HS-5 (cell line): ENCODE measurements around the gene HSFY2.
"Not testable (repeated sequence)": the region's sequence is repeated elsewhere in the genome, so short reads cannot be mapped to it uniquely, and the experiment has no call there.

Experiments used
- DNase-seq: peaks from one replicate; pipeline ENCODE4 v3.0.0-alpha.2; 2012; ENCODE audit warnings: low read depth

Gene HSFY2, protein sequence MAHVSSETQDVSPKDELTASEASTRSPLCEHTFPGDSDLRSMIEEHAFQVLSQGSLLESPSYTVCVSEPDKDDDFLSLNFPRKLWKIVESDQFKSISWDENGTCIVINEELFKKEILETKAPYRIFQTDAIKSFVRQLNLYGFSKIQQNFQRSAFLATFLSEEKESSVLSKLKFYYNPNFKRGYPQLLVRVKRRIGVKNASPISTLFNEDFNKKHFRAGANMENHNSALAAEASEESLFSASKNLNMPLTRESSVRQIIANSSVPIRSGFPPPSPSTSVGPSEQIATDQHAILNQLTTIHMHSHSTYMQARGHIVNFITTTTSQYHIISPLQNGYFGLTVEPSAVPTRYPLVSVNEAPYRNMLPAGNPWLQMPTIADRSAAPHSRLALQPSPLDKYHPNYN

DNA sequence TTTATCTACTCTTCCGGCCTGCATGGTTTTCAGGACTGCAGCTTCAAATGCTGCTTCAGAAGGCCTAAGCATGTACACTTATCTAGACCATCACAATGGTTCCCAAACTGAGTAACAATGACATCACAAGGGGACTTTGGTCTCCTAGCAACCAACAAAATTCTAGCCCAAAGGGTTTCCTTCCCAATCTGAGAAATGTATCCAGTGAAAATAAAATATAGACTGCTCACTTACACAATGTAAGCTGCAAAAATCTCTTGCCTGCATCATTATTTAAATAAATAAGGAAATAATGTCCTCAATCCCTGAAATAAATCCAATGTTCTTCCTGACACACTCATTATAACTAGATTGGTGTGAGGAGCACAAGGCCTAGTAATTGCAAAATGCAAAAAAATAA is at the start of gene HSFY2:
Gene HSFY2 (minus strand): TSS at position 101 of the 400 bp plus-strand sequence. CDS start 117 bp downstream, outside the sequence.
- DNase-seq = not testable (repeated sequence)

DNA sequence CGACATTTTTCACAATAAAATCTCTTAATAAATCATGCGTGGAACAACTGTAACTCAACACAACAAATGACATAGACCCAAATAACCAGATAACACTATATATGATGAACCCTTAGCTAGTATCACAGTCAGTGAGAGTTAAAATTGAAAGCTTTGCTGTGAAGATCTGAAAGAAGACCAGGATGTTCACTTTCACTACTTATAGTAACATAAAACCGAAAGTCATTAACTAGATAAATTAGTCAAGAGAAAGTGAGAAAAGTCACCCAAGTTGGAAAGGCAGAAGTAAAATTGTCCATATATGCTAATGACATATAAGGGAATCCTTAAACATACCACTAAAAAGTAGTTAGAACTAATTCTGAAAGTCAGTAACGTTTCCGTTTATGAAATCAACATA is 42.2 kb upstream of the HSFY2 start:
- not testable (repeated sequence) for DNase-seq

DNA sequence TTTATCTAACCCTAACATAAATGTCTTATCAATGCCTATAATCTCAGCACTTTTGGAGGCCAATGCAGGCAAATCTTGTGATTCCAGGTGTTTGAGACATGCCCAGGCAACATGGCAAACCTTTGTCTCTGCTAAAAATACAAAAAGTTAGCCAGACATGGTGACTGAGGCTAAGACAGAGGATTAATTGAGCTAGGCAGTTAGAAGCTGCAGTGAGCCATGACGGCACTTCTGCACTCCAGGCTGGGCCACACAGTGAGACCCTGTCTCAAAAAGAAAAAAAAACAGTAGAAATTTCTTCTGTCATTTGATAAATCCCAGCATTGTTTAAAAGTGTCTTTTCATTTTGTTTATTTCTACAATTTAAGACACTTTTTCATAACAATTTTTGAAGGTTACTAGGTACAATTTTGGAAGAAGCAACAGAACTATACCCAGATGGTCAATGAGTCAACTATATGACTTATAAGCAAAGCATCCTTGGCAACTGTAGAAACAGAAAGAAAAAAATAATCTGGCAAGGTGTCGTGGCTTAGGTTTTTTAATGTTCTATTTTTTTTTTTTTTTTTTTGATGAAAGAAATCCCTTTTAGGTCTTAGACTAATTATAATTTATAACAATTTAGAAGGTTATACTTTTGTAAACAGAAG is 15.3 kb upstream of the HSFY2 start:
- DNase-seq = not testable (repeated sequence)

DNA sequence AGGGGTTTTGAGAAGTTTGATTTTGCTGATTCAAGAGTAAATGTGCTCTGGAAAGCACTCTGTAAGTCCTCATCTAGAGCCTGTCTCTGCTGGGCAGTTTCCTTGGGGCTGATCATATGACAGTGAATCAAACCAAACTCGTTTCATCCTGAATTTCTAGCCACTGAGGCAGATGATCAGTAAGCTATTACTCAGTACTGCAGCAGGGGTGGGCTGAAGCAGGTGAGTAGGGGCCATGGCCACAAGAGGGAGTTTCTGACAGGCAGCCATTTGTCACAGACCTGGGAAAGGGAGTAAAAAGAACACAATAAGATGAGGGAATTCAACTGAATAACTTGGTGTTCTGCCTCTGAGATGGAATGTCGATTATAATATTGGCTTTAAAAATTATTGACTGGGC is 19.5 kb downstream of the HSFY2 start:
- not testable (repeated sequence) for DNase-seq

DNA sequence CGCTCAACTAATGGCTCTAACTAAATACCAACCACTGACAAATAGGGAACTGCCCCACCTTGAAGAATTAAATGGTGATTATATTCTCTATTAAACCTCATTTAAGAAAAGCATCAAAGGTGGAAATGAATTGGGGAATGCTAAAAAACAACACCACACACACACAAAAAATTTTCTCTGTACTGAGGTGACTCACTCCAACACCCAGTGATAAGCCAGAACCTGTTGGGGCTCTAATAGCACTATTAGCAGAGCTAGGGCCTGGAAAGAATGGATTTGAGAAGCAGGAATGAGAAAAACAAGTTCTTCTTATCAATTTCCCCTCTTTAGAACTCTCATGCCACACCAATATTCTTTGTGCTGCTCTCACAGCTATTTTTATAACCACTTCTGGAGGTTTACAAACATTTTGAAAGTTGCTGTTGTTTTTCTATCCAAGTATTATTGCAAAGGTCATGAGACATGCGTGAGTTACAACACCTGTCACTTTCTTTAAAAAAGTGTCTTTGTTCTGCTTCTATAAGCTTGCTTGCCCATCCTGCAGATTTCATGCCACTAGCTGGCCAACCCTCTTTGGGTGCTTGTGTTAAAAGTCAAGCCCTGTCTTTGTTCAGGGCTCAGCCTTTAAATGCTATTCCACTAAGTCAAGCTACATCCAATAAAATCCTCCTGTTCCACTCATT is 20.3 kb downstream of the HSFY2 start:
- DNase-seq = not testable (repeated sequence)

DNA sequence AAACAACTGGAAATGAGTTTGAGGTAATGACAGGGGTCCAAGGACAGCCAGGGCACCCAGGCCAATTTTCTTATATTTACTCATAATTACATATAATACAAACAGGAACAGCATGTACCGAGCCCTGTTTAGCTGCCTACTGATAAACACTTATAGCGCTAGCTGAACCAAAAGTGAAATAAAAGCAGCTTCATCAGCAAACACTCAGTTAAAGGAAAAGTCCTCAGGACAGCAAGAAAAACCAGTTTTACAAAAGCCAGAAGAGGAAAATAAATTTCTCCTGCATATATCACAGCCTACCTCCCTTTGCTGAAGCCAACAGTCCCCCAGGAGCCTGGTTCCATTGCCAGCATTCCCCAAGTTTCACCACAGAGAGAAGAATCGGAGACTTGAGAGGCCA is 49.8 kb downstream of the HSFY2 start:
- not testable (repeated sequence) for DNase-seq
